Ramos (cell line): ENCODE data around the gene NRIP2.

Experiments used
- in situ Hi-C: fragments of 300-500 bp; cut with MboI; formaldehyde crosslinking; loops from one replicate; pipeline ENCODE4 v1.14.3; 2022; ENCODE audit warnings: low sequenced_read_pairs; ENCODE audit not compliant: unreplicated experiment

Gene NRIP2

GRCh38 chr12:2812290-2813213, 22.3 kb downstream of the NRIP2 start, which contains the start of gene ITFG2:
TSS of gene ITFG2 (plus strand) at chr12:2812668. CDS start at chr12:2812761, 93 bp downstream.
- in situ Hi-C loops = no loop called here

- in situ Hi-C loops = no loop called here
Measured at GRCh38 chr12:2811801-2812200, 23.0 kb downstream of the NRIP2 start.

DNA sequence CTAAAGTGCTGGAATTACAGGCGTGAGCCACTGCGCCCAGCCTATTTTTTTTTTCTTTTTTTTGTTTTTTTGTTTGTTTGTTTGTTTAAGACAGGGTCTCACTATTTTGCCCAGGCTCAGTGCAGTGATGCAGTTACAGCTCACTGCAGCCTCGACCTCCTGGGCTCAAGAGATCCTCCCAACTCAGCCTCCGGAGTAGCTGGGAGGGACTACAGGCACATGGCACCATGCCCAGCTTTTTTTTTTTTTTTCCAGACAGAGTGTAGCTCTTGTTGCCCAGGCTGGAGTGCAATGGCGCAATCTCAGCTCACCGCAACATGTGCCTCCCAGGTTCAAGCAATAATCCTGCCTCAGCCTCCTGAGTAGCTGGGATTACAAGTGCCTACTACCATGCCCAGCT, 28.1 kb downstream of the NRIP2 start:
- in situ Hi-C loops = no loop called here

DNA sequence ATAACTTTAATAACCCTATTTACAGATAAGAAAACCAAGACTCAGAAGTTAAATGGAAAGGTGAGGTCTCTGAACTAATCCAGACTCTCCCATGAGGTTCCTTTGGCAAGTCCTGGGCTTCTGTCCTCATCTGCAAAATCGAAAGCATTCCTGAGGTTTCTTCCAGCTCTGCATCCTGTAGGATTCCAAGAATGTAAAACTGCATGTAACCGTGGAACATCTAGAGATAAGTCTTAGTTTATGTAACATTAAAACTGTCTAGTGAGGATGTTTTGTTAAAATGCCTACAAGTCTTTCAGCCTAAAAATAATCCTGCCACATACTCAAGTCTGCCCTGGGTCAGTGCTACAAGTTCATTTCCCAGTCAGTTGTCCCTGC, 29.7 kb downstream of the NRIP2 start:
- in situ Hi-C loops = no loop called here

- in situ Hi-C loops = no loop called here
Measured at GRCh38 chr12:2804393-2805142, 30.3 kb downstream of the NRIP2 start.

DNA sequence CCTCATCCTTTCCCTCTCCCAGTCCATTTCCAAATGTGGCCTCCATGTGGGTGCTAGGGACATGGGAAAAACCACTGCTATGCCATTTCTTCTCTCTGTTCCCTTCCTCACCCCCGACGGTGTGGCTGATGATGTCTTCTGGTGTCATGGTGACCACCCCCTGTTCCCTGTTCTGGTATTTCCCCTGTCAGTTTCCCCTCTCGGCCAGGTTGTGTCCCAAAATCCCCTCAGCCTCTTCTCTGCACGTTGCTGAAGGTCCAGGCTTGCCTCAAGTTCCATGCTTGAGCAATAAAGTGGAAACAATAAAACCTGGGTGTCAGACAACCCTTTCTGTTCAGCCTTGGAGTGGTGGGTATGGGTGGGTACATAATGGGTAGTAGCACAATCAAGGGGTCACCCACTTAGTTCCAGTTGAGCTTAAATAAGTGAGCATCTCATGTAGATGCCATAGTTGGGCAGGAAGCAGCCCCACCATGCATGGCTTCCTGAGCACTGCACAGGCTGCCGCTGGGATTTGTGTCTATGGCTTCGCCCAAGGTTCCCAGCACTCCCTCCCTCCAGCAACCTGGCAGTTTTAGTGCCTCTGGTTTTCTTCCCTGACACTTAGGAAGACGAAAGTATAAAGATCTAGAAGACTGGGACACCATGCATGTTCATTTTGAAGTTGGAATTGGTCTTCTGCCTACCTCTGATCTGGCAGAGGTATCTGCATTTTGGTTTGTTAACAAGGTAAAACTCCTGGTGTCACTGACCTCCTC, 31.0 kb downstream of the NRIP2 start:
- in situ Hi-C loops = no loop called here

GRCh38 chr12:2801044-2801783, 33.6 kb downstream of the NRIP2 start:
- in situ Hi-C loops = no loop called here

- in situ Hi-C loops = no loop called here
Measured at GRCh38 chr12:2800046-2800570, 34.7 kb downstream of the NRIP2 start.

DNA sequence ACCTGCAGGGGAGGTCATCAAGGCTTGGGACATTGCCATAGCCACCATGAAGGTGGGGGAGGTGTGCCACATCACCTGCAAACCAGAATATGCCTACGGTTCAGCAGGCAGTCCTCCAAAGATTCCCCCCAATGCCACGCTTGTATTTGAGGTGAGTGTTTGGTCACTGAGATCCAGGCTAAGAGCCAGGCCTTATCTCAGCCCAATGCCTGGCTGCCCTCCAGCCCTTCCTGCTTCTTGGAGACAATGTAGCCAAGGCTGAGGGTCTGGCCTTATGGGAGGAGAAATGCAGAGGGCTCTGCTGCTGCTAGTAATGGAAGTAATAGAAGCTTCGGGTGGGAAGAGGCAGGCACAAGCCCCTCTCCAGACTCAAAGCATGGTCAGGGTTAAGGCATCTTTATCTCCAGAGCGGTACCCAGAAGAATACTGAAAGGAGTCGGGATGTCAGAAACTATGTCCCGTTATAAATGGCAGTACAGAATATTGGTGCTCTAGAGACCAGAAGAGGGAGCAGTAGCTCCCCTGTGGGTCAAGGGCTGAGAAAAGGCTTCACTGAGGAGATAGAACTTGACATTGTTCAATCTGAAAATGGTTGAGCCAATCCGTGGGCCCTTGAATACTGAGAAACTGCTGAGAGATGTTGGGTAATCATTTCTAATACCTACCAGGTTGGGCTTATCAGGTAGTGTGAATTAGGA, 37.0 kb downstream of the NRIP2 start:
- in situ Hi-C loops = no loop called here

DNA sequence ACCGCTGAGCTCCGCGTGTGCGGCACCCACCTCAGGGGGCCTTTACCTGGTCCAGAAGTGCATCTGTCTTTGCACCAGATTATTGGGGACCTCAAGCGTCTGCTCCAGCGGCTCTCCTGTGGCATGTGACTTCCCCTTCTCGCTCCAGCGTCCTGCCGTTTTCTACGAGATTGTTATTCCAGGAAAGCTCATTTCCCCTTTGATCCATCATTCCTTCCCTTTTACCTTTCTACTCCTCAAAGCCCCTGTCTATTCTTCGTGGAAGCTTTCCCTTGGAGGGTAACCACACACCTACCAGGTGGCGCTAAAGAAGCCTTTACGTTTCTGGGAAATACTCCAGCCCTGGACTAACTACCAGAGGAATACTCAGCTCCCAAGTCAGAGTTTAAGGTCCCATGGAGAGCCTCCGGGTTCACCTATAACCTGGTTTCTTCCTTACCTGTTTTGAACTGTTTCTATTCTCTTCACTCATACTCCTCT, 38.6 kb downstream of the NRIP2 start:
- in situ Hi-C loops = no loop called here

GRCh38 chr12:2795291-2796186, 39.3 kb downstream of the NRIP2 start:
- in situ Hi-C loops = no loop called here

- in situ Hi-C loops = no loop called here
Measured at GRCh38 chr12:2794736-2795289, 40.0 kb downstream of the NRIP2 start, which contains the start of gene FKBP4. TSS of gene FKBP4 (plus strand) at chr12:2794970. CDS start at chr12:2795140, 170 bp downstream.

DNA sequence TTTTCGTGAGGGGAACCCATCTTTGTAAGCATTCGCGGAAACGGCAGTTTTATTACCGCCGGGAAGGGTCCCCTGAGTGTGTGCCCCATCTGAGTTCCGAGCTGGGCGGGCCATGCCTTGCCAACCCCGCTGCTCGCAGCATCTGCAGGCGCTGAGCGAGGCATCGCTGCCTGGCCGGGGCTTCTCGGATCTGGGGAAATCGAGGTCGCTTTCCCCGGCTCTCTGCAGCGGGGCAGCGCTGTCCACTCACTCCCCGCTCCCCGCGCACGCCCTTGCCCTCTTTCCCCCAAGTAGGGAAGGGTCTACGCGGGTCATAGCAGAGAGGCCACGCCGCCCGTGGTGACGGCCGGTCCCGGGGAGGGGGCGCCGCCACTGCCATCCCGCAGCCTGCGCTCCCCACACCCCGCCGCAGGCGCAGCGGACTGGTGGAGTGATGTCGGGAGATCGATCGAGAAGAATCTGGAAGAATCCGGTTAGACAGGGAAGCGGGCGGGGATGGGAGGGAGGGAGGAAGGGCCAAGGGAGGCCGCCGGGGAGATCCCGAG, 40.6 kb downstream of the NRIP2 start:
- in situ Hi-C loops = no loop called here

DNA sequence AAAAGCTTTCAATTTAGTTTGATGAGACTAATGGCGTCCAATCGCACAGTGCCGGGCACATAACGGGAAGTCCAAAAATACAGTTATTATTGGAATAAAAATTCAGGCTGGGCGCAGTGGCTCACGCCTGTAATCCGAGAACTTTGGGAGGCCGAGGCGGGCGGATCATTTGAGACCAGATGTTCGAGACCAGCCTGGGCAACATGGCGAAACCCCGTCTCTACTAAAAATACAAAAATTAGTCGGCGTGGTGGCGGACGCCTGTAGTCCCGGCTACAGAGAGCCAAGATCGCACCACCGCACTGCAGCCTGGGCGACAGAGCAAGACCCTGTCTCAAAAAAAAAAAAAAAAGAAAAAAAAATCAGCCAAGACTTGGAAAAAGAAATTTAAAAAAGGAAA, 41.3 kb downstream of the NRIP2 start:
- in situ Hi-C loops = no loop called here

DNA sequence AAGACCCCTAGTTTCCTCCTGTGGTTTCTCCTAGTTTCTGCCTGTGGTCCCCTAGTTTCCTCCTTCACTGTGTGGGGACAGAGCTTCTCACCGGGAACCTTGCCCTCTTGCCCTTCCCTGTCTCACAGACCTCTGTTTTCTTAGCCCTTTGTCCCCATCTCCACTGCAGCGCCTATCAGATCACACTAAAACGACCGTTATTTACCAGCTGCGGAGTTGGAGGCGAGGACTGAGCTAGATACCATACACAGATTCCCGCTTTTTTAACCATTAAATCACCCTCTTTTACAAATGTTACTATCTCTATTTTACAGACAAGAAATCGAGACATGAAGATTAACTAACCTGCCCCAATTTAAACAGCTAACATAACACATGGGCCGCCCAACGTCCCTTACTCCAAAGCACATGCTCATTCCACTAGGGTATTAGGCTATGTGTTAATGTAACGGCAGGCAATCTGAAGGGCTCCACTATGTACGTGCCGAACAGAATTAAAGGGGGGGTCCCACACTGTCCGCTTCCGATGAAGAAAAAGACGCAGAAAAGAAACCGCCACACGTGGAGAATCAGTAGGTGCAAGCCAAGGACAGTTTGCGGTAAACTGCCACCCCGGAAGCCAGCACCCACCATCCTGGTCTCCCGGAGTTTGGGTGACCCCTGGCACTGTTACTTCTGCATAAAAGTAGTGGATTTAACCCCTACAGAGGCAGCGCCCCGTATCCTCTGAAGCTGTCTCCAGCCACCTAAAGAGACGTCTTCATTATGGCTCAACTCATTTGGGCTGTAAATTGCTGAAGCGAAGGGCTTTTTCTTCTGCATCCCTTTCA, 41.9 kb downstream of the NRIP2 start:
- in situ Hi-C loops = no loop called here

- in situ Hi-C loops = no loop called here
Measured at GRCh38 chr12:2791089-2791488, 43.7 kb downstream of the NRIP2 start.
